ENCODE results near the gene LHX3.

GRCh38 chr9:136228107-136228875, 23.4 kb upstream of the LHX3 start:
- no peak for TF ChIP-seq ZNF70 (CRISPR knock-in tag; IDR thresholded peaks at IDR 0.05)
- no peak for TF ChIP-seq BACH2 (CRISPR knock-in tag; IDR thresholded peaks at IDR 0.05; ENCODE audit: borderline replicate concordance)
- TF ChIP-seq ZC3H10 (CRISPR knock-in tag; IDR thresholded peaks at IDR 0.05): no peak
- TF ChIP-seq PATZ1 (CRISPR knock-in tag; IDR thresholded peaks at IDR 0.05; ENCODE audit: borderline replicate concordance): no peak
- no peak for TF ChIP-seq GLIS3 (CRISPR knock-in tag; IDR thresholded peaks at IDR 0.05)
- no peak for TF ChIP-seq RARB (CRISPR knock-in tag; IDR thresholded peaks at IDR 0.05)
- TF ChIP-seq ARNTL (CRISPR knock-in tag; IDR thresholded peaks at IDR 0.05; ENCODE audit: borderline replicate concordance, low read depth): no peak
- TF ChIP-seq CSDC2 (CRISPR knock-in tag; IDR thresholded peaks at IDR 0.05): no peak
